Measurements from ENCODE around the gene ESD.

ESD gene

DNA sequence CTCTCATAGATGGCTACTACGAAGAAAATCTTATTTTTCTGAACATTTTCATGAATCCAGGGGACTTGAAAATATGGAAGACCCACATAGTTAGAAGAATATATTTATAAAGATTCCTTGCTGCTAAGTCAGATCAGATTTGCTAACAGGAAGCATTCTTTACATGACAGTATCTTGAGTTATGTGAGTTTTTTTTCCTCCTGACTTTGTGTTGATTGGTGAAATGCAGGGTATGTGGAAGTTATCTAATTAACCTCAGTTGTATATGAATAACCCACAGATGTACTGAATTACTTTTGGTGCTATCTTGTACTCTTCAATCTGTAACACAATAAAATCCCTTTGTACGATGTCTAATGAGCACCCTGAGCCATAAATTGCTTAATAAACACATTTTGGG lies 53.8 kb downstream of the ESD start:
- FAIRE-seq = no peak

- no peak for FAIRE-seq
Measured at GRCh38 chr13:46739447-46740098, 57.4 kb downstream of the ESD start.

- no peak for FAIRE-seq
Measured at GRCh38 chr13:46738766-46739165, 58.2 kb downstream of the ESD start.

- FAIRE-seq = no peak
Measured at GRCh38 chr13:46738055-46738454, 58.9 kb downstream of the ESD start.

DNA sequence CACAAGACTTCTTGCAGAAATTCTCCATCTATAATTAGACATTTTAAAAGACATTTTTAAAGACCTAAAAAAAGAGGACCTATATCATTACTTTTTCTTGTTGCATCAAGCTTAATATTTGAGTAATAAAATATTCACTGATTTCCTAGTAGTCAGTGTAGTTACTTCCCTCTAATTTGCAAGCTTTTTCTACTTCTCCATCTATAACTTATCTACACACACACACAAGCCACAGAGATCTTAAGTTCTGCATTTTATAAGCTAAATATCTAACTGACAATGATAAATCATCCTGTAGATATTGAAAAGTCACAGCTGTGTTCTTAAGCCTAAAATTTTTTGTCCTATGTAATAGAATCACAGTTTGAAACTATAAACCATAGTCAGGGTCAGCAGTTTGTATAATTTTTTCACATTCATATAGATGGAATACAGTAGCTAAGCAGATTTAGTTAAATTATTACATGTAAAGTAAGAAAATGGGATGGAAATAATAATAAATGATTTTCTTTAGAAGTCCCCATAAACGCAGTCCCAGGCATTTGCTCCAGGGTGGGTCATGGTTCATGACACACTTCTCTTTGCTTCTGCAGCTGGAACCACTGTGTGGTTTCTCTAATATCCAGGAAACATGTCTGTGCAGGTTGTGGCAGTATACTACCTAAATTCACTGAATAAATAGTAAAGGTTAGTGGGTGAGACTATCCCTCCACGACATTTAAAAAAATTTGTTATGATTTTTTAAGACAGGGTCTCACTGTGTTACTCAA lies 60.2 kb downstream of the ESD start:
- no peak for FAIRE-seq

DNA sequence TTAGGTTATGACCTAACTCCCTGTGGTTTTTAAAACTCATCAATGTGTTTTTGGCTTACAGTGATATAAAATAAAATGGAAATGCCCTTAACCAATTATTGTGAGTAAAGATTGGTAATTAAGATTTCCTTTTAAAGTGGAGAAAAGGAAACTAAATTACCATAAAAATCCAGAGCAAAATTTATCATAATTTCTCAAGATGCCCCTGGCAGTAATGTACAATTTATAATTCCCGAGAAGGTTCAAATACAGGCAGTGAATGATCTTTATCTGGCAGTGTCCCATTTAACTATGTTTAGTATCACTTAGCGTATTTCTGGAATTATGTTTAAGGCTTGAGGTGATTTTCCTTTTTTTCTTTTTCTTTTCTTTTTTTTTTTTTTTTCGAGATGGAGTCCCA lies 61.5 kb downstream of the ESD start:
- no peak for FAIRE-seq

DNA sequence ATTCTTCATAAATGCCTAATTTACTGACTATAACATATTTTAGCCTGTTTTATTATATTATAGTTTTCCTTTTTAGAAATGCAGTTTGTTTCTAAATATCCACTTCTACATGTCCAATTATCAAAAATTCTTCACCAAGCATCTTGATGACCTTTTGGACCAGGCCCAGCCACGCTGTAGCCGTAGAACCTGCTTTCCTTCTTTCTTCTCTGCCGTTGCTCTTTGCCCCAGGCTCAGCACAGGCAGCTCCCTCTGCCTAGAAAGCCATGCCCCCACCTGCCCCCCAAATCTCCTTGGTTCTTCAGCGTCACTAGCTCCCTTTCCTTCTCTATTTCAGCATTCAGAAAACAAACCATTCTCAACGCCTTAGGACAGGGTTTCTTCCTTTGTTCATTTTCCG lies 65.4 kb downstream of the ESD start:
- FAIRE-seq = no peak

- FAIRE-seq = no peak
Measured at GRCh38 chr13:46728777-46729176, 68.2 kb downstream of the ESD start.

DNA sequence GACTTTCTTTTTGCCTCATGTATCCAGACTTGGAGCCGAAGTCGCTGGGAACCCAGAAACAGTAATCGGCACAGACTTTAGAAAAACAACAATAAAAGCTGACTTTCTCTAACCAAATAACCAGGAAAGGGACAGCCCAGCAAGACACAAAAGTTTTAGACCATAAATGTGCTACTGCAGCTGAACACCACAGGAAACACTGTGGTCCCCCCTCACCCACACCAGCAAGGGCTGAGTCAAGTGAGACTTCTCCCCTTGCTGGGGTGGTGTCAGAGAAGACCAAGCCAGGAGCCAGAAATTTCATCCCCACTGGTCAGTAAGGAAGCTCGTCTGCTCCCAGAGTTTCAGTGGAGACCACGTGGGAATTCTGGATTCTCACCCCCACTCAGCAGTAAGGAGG lies 70.6 kb downstream of the ESD start:
- no peak for FAIRE-seq

Data from A204.1 (cell line).